Stimulated activated CD8-positive, alpha-beta memory T cell treated with anti-CD3 and anti-CD28 coated beads, Interleukin-7, amount 100 ng/mL, for 4 hours (primary cell): ENCODE measurements around the gene LSM8.
"Not testable (repeated sequence)": the region's sequence is repeated elsewhere in the genome, so short reads cannot be mapped to it uniquely, and the experiment has no call there.

Experiments
- DNase-seq, 2 donors: peaks; one replicate each; pipeline ENCODE4 v3.0.0-alpha.2; 2020; ENCODE audit warnings: low read depth in 2 of 2

The LSM8 gene

GRCh38 chr7:118183786-118184564 lies at the start of gene LSM8:
LSM8 (plus strand) TSS chr7:118184164; CDS start chr7:118184224, 60 bp downstream.
- DNase-seq, result peak; percentile 95 to 96

- DNase-seq, result not testable (repeated sequence)
Measured at GRCh38 chr7:118134420-118134819, 49.5 kb upstream of the LSM8 start.

- no peak for DNase-seq
Measured at GRCh38 chr7:118140468-118140867, 43.5 kb upstream of the LSM8 start.

GRCh38 chr7:118142012-118142411 lies 42.0 kb upstream of the LSM8 start:
- DNase-seq, result no peak

- no peak for DNase-seq
Measured at GRCh38 chr7:118148930-118149329, 35.0 kb upstream of the LSM8 start.

- DNase-seq, result no peak
Measured at GRCh38 chr7:118149394-118149793, 34.6 kb upstream of the LSM8 start.

GRCh38 chr7:118151671-118152070 lies 32.3 kb upstream of the LSM8 start:
- DNase-seq, result no peak

- DNase-seq, result no peak
Measured at GRCh38 chr7:118152149-118152548, 31.8 kb upstream of the LSM8 start.

- DNase-seq, result no peak
Measured at GRCh38 chr7:118152654-118153053, 31.3 kb upstream of the LSM8 start.

- DNase-seq, result no peak
Measured at GRCh38 chr7:118153551-118154177, 30.3 kb upstream of the LSM8 start.

GRCh38 chr7:118158766-118159165 lies 25.2 kb upstream of the LSM8 start:
- DNase-seq, result no peak

GRCh38 chr7:118169146-118169545 lies 14.8 kb upstream of the LSM8 start:
- no peak for DNase-seq

- DNase-seq, result no peak
Measured at GRCh38 chr7:118175740-118176139, 8.2 kb upstream of the LSM8 start.

GRCh38 chr7:118179191-118179590 lies 4.8 kb upstream of the LSM8 start:
- no peak for DNase-seq

GRCh38 chr7:118182593-118183427 lies 1.2 kb upstream of the LSM8 start:
- DNase-seq, result no peak

GRCh38 chr7:118183428-118183785 lies 557 bp upstream of the LSM8 start:
- DNase-seq, result no peak

GRCh38 chr7:118184565-118184940 lies 589 bp downstream of the LSM8 start:
- DNase-seq, result no peak

GRCh38 chr7:118185163-118185860 lies 1.3 kb downstream of the LSM8 start:
- DNase-seq, result no peak

GRCh38 chr7:118186501-118186900 lies 2.5 kb downstream of the LSM8 start:
- DNase-seq, result no peak

GRCh38 chr7:118194571-118194970 lies 10.6 kb downstream of the LSM8 start:
- no peak for DNase-seq

GRCh38 chr7:118195837-118196474 lies 12.0 kb downstream of the LSM8 start:
- no peak for DNase-seq

- DNase-seq, result no peak
Measured at GRCh38 chr7:118202061-118202460, 18.1 kb downstream of the LSM8 start.
